NCI-H526 (cell line): ENCODE data around the gene CTSL.

ENCODE experiments used
- DNase-seq, 2 experiments: peaks; one replicate each; lab custom pipeline; 2025; lab: John Stamatoyannopoulos, UW

The CTSL gene

DNA sequence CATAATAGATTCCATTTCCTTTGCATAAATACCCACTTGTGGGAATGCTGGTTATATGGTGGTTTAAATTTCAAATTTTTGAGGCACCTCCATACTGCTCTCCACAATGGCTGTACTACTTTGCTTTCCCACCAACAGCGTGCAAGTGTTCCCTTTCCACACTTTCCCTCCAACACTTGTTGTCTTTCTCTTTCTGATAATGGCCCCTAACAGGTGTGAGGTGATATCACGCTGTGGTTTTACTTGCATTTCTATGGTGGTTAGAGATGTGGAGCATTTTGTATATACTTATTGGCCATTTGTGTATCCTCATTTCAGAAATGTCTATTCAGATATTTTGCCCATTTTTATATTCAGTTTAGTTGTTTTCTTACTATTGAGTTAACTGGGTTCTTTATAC is 34.6 kb downstream of the CTSL start:
- DNase-seq, result no peak

DNA sequence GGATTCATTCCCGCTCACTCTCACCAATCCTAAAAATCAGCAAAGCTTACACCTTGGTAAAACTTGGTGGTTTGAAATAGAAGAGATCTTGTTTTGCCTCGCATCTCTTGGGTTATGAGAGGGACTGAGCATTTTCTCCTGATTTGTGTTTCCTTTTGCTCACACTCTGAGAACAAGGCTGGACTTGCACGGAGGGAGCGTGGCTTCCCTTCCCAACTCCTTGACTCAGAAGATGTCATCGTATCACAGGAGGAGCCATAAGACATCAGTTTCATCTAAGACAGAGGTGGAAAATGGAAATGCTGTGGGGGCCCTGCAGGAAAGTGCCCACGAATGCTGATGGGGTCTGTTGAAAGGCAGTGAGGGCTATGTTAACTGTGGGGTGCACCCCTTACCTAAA is 37.4 kb downstream of the CTSL start:
- DNase-seq, result no peak

DNA sequence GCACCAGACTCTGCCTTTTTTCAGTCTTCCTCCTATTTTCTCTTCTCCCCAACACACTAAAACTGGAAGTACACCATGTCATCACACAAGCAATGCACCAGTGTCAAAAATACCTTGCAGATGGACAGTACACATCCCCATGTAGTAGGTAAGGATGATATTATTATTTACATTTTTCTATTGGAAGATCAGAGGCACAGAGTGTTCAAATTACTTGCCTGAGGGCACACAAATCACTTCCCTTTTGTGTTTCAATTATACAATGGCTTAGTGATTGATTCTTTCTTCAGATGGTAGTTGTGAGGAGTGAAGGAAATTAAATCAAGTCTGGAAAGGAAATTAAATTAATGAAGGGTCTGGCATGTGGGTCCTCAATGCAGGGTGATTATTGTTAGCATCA is 39.6 kb downstream of the CTSL start:
- DNase-seq, result no peak

DNA sequence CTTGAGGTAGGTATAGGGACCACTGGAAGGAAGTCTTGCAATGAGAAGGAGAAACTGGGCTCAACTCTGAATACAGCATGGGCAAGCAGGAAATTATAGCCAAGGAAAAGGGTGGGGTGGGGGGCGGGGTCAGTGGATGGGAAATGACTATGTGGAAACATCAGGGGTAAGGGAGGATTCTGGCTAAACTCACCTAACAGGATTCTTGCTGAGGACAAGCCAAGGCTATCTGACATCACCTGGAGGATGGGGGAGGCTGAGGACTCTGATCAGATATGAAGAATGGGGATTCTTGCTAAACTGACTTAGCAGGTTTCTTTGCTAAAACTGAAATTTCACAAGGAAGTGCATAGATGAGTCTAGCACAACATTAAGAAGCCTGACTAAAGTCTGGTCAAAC is 40.8 kb downstream of the CTSL start:
- no peak for DNase-seq

DNA sequence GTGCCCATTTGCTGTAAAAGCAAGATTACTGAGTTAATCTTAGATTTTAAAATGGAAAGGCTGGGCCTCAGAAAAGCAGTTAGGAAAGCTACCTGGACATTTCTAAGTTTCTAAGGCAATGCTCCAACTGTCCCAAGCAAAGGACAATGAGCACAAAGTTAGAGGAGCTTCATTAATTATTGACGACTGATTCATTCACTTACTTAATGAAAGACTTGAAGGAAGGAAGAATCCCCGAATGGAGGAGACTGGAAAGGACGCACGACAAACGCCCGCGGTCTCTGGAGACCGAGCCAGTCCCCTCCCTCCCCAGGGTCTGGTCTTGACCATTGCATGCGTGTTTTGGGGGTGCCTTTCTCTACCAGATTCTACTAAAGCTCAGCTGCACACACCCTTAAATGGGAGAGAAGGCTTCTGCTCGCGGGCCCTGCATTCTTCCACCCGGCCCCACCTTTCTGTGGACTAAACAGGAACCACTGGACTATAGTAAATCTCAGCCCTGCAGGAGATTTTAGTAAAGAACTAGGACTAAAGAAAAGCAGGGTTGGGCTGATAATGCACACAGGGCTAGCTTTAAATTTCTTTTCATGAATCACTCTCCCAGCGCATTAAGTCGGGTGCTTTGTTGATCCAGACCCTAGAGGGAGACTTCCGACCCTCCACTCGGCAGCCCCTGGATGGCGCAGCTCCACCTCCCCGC is 44.8 kb downstream of the CTSL start:
- DNase-seq, result no peak

DNA sequence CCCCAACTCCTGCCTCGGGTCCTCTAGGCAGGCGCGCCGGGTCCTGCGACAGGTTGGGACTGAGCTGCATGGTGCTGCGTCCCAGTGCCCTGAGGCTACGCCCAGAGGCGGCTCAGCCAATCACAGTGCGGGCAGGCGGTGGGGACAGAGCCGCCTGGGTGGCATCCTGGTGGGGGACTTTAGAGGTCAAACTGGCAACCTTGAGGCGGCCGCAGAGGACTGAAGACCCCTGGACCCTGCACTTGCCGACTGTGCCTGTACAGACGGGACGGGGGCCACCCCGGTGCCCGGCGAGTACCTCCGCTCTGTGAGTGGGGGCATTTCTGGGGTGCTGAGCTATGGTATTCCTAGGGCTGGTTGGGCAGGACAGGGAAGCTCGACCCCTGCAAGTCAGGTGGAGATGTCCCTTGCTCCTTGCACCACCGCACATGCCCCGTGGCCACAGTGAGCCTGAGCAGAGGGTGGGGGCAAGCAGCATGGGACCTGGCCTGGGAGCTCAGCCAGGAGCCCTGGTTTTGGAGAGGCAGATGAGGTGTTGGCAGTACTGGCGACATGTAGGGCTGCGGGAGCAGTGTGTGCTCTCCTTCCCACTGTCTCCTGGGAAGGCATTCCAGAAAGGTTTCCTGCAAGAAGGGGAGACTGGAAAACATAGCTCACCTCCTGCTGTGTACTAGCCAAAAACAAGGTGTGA is 45.5 kb downstream of the CTSL start:
- DNase-seq, result no peak

DNA sequence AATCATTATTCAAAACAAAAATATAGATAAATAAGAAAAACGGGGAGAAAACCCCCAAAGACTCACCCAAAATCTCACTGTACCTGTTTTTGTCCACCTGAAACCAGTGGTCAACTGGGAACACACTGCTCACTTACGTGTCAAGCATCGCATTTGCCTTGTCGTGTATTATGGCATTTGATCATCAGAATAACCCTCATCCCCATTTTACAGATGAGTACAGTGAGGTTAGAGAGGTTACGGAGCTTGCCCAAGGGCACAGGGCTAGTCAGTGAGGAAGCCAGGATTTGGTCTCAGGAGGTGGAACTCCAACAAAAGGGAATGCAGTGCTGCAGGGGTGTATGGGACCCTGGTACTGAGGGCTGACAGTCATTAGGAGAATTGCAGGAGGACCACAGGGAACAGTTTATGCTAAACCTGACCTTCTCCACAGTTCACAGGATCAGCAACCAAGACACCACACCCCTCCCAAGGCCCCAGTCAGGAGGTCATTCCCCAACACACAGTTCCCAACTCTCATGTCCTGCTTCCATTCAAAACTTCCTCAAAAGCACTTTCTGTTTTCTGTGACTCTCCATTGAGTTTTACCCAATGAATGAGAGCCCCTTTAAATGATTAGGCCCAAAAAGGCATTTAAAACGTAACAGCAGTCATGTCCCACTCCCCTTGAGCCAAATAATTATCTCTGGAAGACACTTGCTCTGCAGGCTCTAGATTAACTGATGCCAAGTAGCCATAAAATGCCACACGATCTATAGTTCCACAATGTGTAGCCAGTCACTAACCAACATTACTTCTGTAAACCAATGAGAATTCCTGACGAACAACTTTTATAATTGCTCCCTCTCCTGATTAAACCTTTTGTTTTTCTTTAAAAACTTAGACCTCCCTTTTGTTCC is 50.8 kb downstream of the CTSL start:
- DNase-seq, result no peak

DNA sequence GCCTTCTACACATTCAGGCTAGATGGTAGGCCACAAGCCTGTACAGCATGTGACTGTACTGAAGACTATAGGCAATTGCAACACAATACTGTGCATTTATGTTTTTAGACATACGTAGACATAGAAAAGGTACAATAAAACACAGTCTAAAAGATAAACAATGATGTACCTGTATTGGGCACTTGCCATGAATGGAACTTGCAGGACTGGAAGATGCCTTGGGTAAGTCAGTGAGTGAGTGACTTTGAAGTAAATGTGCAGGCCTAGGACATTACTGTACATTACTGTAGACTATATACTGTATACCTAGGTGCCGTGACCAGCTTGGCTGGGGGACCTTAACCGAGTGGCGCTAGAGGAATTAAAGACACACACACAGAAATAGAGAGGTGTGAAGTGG is 53.1 kb downstream of the CTSL start:
- no peak for DNase-seq
